HT1080 (cell line): ENCODE data around the gene KDM2B. TPM values are rescaled to one million over a fixed set of nuclear protein-coding genes. Genes with fewer than 3 reads are reported as not detected.
A peak's percentile ranks its signal among the peaks of the same experiment; 100 is the strongest.

Source experiments
- DNase-seq: peaks from one replicate; pipeline ENCODE4 v3.0.0-alpha.2; 2015; ENCODE audit warnings: low read depth
- polyA plus RNA-seq, 2 experiments: library from polyadenylated mRNA; depleted of rRNA; stranded (reverse); fragments of >200 nt; gene quantifications; 2 replicates each; pipeline ENCODE4 v1.2.3, GENCODE V29; 2015
- total RNA-seq: library from RNA; depleted of rRNA; stranded (reverse); fragments of >200 nt; shearing (Covaris generic); gene quantifications from 2 replicates; pipeline ENCODE4 v1.2.3, GENCODE V29; 2014; rRNA removed

KDM2B gene
- 18.2 and 39.2 TPM in 2 replicates for total RNA-seq
- polyA plus RNA-seq (2015; cell fraction: cytosol; rRNA removed): 15.3 and 15.6 TPM in 2 replicates
- 30.0 and 33.3 TPM in 2 replicates for polyA plus RNA-seq (2015; cell fraction: nucleus; rRNA removed)

DNA sequence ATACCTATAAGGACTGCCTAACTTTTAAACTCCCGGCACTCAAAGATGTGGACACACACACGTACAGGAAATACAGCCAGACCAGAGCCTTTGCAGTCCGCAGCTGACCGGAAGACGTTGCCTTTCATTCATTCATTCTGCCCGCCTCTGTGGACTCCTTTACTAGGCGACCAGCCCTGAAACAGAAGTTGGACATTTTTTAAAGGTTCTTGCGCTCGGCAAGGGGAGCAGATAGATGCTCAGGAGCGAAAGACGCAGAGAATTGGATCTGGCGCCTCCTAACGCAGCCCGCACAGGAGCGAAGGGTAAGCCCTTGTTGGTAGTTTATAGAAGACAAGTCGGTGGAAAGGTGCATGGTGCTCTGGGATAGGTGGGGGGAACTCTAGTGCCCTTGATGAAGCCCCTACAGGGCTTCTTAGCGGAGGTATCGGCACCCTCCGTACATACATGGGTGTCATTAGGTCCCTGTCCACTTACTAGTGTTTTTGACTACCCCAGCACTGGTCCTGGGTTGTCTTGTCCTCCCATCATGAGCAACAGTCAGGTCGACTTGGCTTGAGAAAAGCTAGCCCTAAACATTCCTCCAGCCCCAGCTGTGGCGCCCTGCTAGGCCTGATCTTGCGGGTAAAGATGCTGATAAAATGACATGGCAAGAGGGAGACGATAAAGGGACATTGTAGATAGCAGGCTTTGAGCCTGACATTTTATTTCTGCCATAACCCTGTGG lies at the start of gene KDM2B:
TSS of gene KDM2B (minus strand) at position 65 of the 727 bp plus-strand sequence. CDS start 112 bp downstream, outside the sequence.
- no peak for DNase-seq

DNA sequence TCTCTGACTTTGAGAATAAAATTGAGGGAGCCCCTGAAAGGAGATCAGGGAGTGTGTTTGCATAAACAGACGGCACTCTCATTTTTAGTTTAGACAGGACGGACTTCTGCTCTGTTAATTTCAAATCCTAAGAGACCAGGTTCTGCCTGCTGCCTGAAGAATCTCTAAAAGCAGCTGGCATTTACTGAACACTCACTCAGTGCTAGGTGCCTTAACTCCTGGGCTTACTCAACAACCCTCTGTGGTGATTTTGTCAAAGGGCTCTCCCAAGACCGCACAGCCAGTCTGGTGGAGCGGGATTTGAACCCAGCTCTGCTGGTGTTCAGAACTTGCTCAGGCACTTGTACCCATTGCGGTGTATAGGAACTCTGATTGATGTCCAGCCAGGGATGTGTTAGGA lies 47.7 kb upstream of the KDM2B start:
- DNase-seq: no peak

DNA sequence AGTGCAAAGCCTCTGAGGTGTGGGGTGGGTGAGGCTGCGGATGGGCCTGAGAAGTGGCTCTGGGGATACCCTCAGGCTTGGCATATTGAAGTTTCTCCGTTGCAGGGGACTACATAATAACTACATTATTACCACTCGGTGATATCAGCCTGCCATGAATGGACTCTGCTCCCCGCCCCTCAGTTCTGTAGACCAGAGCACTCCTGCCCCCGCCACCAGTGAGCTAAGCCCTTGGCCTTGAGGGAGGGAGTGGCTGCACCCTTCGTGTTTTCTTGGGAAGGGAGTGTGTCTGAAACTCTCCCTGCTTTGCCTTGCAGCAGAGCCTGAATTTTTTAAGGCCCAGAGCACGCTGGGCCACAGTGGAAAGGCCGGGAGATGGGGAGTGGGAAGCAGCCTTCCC lies 47.2 kb upstream of the KDM2B start:
- DNase-seq: no peak

DNA sequence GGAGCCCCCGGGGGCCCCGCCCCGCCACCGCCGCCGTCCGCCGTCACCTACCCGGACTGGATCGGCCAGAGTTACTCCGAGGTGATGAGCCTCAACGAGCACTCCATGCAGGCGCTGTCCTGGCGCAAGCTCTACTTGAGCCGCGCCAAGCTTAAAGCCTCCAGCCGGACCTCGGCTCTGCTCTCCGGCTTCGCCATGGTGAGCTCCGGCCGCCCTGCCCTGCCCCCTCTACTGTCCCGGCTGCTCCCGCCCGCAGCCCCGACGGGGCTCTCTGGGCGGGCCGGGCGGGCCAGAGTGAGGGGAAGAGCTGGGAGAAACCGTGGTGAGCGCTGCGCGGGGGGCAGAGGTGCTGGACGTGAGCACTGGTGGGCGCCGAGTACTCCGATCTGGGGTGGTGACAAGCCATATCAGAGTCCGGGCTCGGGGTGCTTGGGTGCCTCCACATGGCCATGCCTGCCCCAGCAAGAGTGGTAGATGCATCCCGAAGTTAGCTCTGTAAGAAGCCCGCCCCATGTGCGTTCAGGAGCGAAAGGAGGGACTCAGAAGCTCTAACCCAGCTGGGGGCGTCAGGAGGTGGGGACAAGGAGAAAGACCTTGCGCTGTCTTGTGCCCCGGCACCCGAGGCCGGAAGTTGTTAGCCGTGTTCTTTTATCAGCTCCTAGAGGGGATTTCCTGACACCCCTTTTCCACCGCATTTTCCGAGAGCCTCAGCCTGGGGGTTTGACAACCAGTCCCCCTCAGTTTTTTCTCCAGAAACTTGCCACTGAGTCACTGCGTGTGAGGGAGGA lies 46.2 kb upstream of the KDM2B start:
- peak; percentile 60 for DNase-seq

DNA sequence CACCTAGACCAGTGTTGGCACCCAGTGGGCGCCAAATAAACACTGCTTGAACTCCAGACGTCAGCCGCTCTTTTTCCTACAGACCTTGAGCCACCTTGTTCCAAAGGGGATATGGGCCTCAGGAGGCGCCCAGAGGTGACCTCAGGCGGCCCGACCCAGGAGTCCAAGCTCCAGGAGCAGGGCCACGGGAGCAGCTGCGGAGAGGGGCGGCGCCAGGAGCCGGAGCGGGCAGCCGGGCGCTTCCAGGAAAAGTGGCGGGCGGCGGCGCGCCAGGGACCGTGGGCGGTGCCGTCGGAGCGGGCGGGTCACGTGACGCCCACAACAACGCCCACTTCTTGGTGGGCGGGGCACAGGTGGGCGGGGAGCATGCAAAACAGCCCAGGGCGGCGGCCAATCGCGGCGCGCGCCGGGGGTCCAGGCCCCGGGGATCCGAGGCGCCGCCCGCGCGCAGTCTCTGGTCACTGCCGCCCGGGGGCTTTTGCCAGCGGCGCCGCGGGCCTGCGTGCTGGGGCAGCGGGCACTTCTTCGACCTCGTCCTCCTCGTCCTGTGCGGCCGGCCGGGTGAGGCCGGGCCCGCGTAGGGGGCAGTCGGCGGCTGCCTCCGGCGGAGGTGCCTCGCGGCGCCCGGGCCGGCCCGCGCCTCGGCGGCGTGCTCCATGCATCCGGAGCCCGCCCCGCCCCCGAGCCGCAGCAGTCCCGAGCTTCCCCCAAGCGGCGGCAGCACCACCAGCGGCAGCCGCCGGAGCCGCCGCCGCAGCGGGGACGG lies 45.4 kb upstream of the KDM2B start, which contains the start of gene ORAI1:
TSS of gene ORAI1 (plus strand) at position 444 of the 766 bp plus-strand sequence.
- peak; percentile 92 for DNase-seq

DNA sequence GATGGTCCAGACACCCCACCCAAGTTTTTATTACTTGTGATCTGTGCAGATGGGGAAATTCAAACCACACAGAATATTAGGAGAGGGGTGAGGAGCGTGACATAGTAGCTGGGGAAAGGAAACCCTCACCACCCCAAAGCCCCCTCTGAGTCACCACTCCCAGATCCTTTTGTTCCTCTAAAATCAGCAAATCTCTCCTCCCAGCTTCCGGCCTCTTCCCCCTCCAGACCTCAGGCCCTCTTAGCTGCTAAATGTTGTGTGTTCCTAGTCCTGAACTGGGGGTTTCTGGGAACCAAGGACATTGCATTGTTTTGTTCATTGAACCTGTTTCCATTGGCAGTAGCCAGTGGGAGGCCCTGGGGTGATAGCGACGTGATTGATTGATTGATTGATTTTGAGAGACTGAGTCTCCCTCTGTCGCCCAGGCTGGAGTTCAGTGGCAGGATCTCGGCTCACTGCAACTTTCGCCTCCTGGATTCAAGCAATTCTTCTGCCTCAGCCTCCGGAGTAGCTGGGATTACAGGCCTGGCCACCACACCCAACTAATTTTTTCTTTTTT lies 39.6 kb upstream of the KDM2B start:
- DNase-seq: no peak

DNA sequence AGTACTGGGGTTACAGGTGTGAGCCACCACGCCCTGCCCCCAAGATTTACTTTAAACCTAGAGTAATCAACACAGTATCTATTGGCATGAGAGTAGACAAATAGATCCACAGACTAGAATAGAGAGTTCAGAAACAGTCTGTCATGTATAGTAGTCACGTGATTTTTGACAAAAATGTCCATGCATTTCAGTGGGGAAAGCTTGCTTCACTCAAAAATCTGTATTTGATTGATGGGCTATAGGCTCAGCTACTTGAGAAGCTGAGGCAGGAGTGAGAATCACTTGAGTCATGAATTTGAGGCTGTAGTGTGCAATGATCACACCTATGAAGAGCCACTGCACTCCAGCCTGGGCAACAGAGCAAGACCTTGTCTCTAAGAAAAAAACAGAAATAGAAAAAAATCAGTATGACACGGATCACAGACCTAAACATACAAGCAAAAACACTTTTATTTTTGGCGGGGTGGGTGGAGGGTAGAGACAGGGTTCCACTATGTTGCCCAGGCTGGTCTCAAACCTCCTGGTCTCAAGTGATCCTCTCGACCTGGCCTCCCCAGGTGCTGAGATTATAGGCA lies 37.9 kb upstream of the KDM2B start:
- no peak for DNase-seq

DNA sequence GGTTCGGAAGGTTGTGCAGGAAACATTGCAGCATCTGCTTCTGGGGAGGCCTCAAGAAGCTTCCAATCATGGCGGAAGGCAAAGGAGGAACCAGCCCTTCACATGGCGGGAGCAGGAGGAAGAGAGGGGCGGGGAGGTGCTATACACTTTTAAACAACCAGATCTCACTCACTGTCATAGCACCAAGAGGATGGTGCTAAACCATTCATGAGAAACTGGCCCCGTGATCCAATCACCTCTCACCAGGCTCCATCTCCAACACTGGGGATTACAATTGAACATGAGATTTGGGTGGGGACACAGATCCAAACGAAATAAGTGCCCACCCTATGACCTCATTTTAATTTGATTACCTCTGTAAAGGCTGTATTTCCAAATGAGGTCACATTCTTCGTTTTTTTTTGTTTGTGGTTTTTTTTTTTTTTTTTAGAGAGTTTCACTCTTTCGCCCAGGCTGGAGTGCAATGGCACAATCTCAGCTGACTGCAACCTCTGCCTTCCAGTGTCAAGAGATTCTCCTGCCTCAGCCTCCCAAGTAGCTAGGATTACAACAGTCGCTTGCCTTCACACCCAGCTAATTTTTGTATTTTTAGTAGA lies 34.1 kb upstream of the KDM2B start:
- no peak for DNase-seq

DNA sequence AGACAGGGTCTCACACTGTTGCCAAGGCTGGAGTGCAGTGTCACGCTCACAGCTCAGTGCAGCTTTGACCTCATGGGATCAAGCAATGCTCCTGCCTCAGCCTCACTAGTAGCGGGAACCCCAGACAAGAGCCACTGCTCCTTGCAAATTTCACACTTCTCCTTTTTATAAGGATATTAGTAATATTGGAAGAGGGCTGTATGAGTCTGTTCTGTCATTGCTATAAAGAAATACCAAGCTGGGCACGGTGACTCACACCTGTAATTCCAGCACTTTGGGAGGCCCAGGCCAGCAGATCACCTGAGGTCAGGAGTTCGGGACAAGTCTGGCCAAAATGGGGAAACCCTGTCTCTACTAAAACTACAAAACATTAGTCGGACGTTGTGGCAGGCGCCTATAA lies 32.6 kb upstream of the KDM2B start:
- no peak for DNase-seq

DNA sequence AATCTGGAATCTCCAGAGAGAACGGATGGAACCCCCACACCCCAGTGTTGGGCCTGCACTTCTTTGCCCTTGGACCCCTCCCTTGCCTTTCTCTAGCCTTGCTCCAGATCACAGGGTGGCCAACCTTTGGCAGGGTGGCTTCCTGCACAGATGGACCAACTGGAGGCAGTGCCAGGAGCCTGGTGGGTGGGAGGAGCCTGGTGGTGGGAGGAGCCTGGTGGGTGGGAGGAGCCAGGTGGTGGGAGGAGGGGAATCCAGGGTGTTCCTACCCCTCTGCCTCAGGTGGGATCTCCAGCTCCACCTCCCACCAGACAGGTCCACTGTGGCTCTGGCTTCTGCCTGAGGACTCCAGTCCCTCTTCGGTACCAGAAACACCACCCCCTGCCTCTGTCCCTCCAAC lies 30.5 kb upstream of the KDM2B start:
- no peak for DNase-seq

DNA sequence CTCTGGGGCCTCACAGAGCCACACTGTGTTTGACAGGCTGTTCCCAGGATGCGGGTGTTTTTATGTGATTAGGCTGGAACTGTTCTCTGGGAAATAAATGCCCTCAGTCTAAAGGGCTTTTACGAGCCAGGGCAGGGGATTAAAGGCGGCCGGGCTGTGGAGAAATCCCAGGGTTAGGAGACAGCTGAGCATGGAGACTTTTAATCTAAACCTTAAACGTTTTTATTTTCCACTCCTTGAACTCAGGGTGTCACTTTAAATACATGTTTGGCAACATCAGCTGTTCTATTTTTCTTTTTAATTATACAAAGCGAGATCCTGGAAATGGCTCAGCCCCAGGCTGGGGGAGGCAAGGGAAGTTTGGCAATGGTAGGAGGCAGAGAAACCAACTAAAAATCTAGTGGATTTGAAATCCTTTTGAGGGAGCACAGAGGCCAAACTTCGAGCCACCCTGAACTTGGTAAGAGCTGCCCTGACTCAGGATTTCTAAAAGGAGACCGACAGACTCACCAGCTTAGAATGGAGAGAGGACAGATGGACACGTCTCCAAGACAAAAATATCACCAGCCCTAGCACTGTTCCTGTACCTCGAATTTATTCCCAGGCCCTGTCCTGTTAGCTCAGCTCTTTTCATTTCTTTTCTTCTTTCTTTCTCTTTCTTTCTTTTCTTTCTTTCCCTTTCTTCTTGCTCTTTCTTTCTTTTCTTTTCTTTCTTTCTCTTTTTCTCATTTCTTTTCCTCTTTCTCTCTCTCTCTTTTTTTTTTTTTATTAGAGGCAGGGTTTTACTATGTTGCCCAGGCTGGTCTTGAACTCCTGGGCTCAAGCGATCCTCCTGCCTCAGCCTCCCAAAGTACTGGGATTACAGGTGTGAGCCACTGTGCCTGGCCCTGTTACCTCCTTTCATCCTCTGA lies 29.7 kb upstream of the KDM2B start:
- DNase-seq: no peak

DNA sequence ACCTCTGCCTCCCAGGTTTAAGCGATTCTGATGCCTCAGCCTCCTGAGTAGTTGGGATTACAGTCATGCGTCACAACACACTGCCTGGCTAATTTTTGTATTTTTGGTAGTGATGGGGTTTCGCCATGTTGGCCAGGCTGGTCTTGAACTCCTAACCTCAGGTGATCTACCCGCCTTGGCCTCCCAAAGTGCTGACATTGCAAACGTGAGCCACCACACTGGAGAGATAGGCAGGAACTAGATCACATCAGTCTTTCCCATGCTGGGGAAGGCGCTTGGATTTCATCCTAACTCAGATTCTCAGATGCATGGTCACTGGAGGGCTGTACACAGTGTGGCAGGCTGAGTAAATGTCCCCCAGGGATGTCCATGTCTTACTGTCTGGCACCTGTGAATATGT lies 27.5 kb upstream of the KDM2B start:
- no peak for DNase-seq

DNA sequence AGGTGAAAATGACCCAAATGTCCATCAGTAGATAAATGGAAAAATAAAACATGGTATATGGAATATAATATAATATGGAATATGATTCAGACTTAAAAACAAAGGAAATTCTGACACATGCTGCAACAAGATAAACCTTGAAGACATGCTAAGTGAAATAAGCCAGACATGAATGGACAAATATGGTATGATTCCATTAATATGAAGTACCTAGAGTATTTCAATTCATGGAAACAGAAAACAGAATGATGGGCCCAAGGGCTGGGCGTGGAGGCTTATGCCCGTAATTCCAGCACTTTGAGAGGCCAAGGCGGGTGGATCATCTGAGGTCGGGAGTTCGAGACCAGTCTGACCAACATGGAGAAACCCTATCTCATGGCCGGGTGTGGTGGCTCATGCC lies 22.8 kb upstream of the KDM2B start:
- no peak for DNase-seq

DNA sequence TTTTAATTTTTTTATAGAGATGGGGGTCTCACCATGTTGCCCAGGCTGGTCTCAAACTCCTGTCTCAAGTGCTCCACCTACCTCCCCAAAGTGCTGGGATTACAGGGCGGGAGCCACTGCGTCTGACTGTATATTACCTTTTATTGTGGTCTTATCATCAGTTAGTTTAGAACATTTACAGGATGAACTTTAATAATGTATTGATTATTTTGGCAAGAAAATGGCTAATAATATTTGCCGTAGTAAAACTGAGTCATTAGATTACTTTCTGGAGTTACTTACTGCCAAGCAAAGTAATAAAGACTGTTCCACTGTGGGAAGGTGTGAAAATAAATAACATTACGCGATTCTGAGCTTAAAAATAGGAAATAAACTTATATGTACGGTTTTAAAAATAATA lies 21.9 kb upstream of the KDM2B start:
- no peak for DNase-seq

DNA sequence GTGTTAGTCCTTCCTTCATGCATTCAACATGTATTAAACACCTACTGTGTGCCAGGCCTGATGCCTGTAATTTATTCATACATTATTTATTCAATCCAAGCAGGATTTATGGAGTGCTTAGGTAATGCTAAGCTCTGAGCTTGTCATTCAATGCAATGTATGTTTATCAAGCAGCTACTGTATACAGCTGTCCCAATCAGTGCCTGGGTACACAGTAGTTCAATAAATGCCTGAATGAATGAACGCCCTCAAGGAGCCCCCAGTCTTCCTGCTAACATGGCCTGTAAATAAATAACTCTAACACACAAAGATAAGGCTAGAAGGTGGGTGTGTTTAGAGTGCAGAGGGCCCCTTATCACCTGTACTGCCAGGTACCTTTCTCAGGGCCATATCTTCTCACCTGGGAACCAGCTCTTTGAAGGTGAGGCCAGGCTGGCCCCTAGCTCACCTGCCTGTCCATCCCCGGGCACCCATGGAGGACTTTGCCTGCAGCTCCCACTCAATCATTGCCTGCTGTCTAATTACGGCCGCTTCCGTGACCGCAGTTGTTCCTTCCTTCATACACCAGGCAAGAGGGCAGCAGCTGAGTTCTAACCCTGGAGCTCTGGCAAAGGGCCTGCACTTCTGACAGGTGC lies 20.0 kb upstream of the KDM2B start:
- no peak for DNase-seq

DNA sequence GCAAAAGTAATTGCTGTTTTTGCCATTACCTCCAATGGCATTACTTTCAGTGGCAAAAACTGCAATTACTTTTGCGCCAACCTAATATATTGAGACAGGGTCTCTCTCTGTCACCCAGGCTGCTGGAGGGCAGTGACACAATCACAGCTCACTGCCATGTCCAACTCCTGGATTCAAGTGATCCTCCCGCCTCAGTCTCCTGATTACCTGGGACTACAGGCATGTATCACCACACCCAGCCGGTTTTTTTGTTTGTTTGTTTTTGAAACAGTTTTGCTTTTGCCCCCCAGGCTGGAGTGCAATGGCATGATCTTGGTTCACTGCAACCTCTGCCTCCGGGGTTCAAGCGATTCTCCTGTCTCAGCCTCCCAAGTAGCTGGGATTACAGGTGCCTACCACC lies 15.7 kb upstream of the KDM2B start:
- DNase-seq: no peak

DNA sequence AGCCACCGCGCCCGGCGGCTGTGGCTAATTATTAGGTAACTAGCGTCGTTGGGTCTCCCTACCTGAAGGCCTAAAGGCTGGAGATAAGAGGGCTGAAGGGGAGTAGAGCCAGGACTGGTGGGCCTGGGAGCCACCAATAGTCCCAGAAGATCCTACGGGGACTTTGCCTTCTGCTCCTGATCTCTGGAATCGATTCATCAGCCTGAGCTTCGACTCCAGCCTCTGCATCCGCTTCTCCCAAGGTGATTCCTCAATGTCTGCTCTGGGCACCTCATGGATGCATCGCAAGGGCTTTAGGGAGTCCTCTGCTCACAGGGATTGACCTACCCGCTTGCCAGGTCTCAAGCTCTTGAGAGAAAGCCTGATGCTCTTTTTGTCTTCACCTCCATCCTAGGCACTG lies 14.7 kb upstream of the KDM2B start:
- no peak for DNase-seq

DNA sequence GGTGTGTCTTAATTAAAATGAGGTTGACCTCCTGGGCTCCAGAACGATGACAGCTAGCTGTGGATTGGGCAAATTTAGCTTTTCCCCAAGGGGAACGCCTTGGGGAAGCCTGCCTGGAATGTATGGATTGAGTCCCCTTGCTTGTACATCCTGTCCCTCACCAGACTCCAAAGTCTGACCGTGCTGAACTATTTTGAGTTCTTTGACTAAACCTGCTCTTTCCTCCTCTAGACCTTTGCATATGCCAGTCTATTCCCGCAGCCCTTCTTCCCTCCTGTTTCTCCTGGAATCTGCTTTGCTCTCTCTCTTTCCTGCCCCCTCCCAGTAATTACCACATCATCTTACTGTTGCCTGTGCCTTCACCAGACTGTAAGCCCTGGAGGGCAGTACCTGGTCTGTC lies 11.5 kb upstream of the KDM2B start:
- no peak for DNase-seq

DNA sequence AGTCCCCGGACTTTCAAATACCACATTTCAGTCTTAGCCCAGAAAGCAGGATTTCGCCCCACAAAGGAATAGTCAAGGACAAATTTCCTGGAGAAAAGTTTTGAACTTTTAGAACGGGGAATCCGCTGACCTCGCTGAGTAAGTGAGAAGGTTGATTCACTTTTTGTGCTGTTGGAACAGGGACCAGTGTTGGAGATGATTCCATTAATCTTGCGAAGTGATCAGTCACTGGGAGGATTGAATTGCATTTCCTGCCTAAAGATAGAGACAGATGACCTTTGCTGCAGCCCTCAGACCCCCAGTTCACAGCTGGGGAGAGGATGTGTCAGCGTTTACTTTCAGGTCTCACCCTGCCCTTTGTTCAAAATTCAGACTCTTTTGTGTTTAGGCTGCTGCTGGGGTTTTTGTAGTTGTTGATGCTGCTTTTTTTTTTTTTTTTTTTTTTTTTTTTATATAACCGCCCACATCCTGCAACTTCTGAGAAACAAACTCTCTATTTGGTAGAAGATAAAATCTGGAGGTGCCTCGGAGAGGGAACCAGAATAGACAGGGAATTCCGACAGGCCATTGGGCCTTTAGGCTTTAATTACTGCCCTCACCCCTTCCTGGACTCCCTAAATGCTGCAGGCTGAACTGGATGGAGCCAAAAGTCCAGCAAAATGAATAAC lies 9.8 kb upstream of the KDM2B start:
- DNase-seq: peak; percentile 77
